GM18858 (cell line): Measurements from ENCODE around the gene MARK1.

Experiments used
- ATAC-seq: cut with Tn5 transposase; IDR thresholded peaks from one replicate; pipeline ENCODE4 v1.9.1; 2021; ENCODE audit not compliant: unreplicated experiment

MARK1 gene

GRCh38 chr1:220527908-220528678 is at the start of gene MARK1:
Gene MARK1 (plus strand): TSS chr1:220528136. CDS start chr1:220528823, 687 bp downstream.
- peak; percentile 45 for ATAC-seq

- ATAC-seq = no peak
Observed at GRCh38 chr1:220483700-220484099, 44.2 kb upstream of the MARK1 start.

GRCh38 chr1:220484135-220484534 is 43.8 kb upstream of the MARK1 start:
- no peak for ATAC-seq

GRCh38 chr1:220485131-220485530 is 42.8 kb upstream of the MARK1 start:
- no peak for ATAC-seq

GRCh38 chr1:220485791-220486190 is 42.1 kb upstream of the MARK1 start:
- ATAC-seq = no peak

GRCh38 chr1:220487297-220487820 is 40.6 kb upstream of the MARK1 start:
- ATAC-seq = no peak

GRCh38 chr1:220491891-220492290 is 36.0 kb upstream of the MARK1 start:
- ATAC-seq = no peak

GRCh38 chr1:220497220-220497947 is 30.6 kb upstream of the MARK1 start:
- ATAC-seq = no peak

GRCh38 chr1:220498188-220498587 is 29.7 kb upstream of the MARK1 start:
- no peak for ATAC-seq

GRCh38 chr1:220500372-220500771 is 27.6 kb upstream of the MARK1 start:
- ATAC-seq = no peak

GRCh38 chr1:220504329-220504728 is 23.6 kb upstream of the MARK1 start:
- ATAC-seq = no peak

GRCh38 chr1:220507085-220507484 is 20.9 kb upstream of the MARK1 start:
- no peak for ATAC-seq

- ATAC-seq = no peak
Observed at GRCh38 chr1:220511179-220511578, 16.8 kb upstream of the MARK1 start.

- ATAC-seq = no peak
Observed at GRCh38 chr1:220511785-220512184, 16.2 kb upstream of the MARK1 start.

GRCh38 chr1:220513834-220514233 is 14.1 kb upstream of the MARK1 start:
- ATAC-seq = no peak

GRCh38 chr1:220514256-220514655 is 13.7 kb upstream of the MARK1 start:
- ATAC-seq = no peak

- ATAC-seq = no peak
Observed at GRCh38 chr1:220516014-220516721, 11.8 kb upstream of the MARK1 start.

GRCh38 chr1:220516722-220517042 is 11.3 kb upstream of the MARK1 start:
- no peak for ATAC-seq

- no peak for ATAC-seq
Observed at GRCh38 chr1:220521778-220522177, 6.2 kb upstream of the MARK1 start.

GRCh38 chr1:220526294-220526693 is 1.6 kb upstream of the MARK1 start:
- ATAC-seq = no peak

- ATAC-seq = peak; percentile 42
Observed at GRCh38 chr1:220527279-220527907, 543 bp upstream of the MARK1 start.
